Measurements from ENCODE around the gene ZNF76. TPM values are rescaled to one million over a fixed set of nuclear protein-coding genes. Genes with fewer than 3 reads are reported as not detected.
A peak's percentile ranks its signal among the peaks of the same experiment; 100 is the strongest.

ZNF76 gene
- total and polyA plus RNA-seq, 2 of the 13 experiments (the other 11 are each of a cell fraction or from before 2014, with no cell fraction given): 13.2 to 26.4 TPM

DNA sequence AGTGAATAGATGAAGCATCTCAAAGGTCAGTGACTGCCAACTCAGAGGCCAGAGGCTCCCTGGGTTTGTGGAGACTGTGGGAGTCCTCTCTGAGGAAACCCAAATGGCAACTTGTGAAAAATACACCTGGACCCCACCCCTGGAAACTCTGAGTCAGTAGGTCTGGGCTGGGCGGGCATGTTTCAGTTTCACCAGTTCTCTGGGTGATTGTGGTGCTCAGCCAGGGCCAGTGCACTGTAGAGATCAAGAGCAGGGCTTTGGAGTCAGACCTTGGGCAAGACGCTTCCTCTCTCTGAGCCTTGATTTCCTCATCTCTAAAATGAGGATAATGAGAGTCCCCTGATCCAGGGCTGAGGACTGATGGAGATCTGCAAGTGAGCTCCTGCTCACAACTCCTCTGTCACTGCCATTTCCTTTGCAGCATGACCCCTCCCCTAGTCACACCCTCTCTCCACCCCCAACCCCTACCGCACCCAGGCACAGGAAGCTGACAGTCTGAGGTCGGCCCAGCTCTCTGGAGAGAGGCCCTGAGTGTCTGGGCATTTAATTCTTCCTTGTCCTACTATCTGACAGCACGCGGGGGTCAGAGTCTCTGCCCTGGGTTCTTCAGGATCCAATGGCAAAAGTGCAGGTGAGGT is 43.2 kb downstream of the ZNF76 start:
- Histone ChIP-seq H3K36me3 (replicated peaks in 1 of 2; ENCODE audit: control insufficient read depth in 1 of 2, insufficient read depth in 2 of 2, low read length in 2 of 2) (no peaks in the 10 kb centered on the region), H3K4me3 (replicated peaks in 1 of 3; ENCODE audit: insufficient read depth in 1 of 3, low read depth in 2 of 3, low read length in 3 of 3) (no peak overlapping the region), H3K4me2 (ENCODE audit: low read depth, low read length) (peak overlapping the region; percentile 43), H3K9ac (ENCODE audit: insufficient read depth, low read depth, low read length) (no peak overlapping the region), H3K27ac (ENCODE audit: extremely low read length, insufficient read depth, low read length) (no peak overlapping the region), H4K20me1 (ENCODE audit: insufficient read depth, low read length) (no peaks in the 10 kb centered on the region), H3K9me3 (ENCODE audit: low read length) (no peaks in the 10 kb centered on the region), H3K27me3 (ENCODE audit: control insufficient read depth in 1 of 2, insufficient read depth in 2 of 2, low read length in 2 of 2) (no peaks in the 10 kb centered on the region), H2AFZ (ENCODE audit: low read length) (no peak overlapping the region), H3K4me1 (ENCODE audit: insufficient read depth, low read length) (peaks cover 26% of the 10 kb centered on the region), H3K79me2 (ENCODE audit: insufficient read depth, low read length) (no peaks in the 10 kb centered on the region)
- intact Hi-C loops (cut with micrococcal nuclease; ENCODE audit: unreplicated experiment) (no loop called here), in situ Hi-C loops (cut with HindIII; ENCODE audit: extremely low pct_ligation_motif_present, low pct_unique_long_range_greater_than_20kb) (no loop called here)
- POLR2A ChIA-PET: interaction anchor here (1.0 kb wide), 2 partner anchors 10 to 16 kb away, joined by 3 to 10 read pairs; no protein-coding TSS in a partner anchor
- TF ChIP-seq CBX5 (CRISPR knock-in tag; IDR thresholded peaks at IDR 0.05; ENCODE audit: borderline replicate concordance): no peak
- no peak for TF ChIP-seq MAFK (conservative IDR thresholded peaks at IDR 0.05 in 1 of 2, IDR thresholded peaks at IDR 0.05 in 1 of 2; ENCODE audit: low read length in 2 of 2)
- no peak for TF ChIP-seq ZNF772 (CRISPR knock-in tag; IDR thresholded peaks at IDR 0.05)
- TF ChIP-seq ZNF709 (CRISPR knock-in tag; IDR thresholded peaks at IDR 0.05): no peak
- TF ChIP-seq CBX1 (IDR thresholded peaks at IDR 0.05; ENCODE audit: low read depth): no peak
- TF ChIP-seq IRF2 (CRISPR knock-in tag; IDR thresholded peaks at IDR 0.05): no peak
- TF ChIP-seq, protein P1, sequence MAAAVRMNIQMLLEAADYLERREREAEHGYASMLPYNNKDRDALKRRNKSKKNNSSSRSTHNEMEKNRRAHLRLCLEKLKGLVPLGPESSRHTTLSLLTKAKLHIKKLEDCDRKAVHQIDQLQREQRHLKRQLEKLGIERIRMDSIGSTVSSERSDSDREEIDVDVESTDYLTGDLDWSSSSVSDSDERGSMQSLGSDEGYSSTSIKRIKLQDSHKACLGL (CRISPR knock-in tag; IDR thresholded peaks at IDR 0.05): no peak
- no peak for TF ChIP-seq ZNF333 (CRISPR knock-in tag; IDR thresholded peaks at IDR 0.05; ENCODE audit: borderline replicate concordance)
- TF ChIP-seq, protein P2, sequence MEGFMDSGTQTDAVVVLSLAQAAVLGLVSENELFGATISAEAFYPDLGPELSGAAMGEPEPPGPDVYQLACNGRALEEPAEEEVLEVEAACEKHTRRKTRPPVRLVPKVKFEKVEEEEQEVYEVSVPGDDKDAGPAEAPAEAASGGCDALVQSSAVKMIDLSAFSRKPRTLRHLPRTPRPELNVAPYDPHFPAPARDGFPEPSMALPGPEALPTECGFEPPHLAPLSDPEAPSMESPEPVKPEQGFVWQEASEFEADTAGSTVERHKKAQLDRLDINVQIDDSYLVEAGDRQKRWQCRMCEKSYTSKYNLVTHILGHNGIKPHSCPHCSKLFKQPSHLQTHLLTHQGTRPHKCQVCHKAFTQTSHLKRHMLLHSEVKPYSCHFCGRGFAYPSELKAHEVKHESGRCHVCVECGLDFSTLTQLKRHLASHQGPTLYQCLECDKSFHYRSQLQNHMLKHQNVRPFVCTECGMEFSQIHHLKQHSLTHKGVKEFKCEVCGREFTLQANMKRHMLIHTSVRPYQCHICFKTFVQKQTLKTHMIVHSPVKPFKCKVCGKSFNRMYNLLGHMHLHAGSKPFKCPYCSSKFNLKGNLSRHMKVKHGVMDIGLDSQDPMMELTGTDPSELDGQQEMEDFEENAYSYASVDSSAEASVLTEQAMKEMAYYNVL (CRISPR knock-in tag; IDR thresholded peaks at IDR 0.05; ENCODE audit: borderline replicate concordance): no peak
- TF ChIP-seq, protein P3, sequence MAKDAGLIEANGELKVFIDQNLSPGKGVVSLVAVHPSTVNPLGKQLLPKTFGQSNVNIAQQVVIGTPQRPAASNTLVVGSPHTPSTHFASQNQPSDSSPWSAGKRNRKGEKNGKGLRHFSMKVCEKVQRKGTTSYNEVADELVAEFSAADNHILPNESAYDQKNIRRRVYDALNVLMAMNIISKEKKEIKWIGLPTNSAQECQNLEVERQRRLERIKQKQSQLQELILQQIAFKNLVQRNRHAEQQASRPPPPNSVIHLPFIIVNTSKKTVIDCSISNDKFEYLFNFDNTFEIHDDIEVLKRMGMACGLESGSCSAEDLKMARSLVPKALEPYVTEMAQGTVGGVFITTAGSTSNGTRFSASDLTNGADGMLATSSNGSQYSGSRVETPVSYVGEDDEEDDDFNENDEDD (CRISPR knock-in tag; IDR thresholded peaks at IDR 0.05; ENCODE audit: borderline replicate concordance): no peak
- no peak for TF ChIP-seq NCOA1 (CRISPR knock-in tag; IDR thresholded peaks at IDR 0.05)
- TF ChIP-seq, protein P4, sequence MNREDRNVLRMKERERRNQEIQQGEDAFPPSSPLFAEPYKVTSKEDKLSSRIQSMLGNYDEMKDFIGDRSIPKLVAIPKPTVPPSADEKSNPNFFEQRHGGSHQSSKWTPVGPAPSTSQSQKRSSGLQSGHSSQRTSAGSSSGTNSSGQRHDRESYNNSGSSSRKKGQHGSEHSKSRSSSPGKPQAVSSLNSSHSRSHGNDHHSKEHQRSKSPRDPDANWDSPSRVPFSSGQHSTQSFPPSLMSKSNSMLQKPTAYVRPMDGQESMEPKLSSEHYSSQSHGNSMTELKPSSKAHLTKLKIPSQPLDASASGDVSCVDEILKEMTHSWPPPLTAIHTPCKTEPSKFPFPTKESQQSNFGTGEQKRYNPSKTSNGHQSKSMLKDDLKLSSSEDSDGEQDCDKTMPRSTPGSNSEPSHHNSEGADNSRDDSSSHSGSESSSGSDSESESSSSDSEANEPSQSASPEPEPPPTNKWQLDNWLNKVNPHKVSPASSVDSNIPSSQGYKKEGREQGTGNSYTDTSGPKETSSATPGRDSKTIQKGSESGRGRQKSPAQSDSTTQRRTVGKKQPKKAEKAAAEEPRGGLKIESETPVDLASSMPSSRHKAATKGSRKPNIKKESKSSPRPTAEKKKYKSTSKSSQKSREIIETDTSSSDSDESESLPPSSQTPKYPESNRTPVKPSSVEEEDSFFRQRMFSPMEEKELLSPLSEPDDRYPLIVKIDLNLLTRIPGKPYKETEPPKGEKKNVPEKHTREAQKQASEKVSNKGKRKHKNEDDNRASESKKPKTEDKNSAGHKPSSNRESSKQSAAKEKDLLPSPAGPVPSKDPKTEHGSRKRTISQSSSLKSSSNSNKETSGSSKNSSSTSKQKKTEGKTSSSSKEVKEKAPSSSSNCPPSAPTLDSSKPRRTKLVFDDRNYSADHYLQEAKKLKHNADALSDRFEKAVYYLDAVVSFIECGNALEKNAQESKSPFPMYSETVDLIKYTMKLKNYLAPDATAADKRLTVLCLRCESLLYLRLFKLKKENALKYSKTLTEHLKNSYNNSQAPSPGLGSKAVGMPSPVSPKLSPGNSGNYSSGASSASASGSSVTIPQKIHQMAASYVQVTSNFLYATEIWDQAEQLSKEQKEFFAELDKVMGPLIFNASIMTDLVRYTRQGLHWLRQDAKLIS (CRISPR knock-in tag; IDR thresholded peaks at IDR 0.05): no peak
- no peak for TF ChIP-seq ZNF564 (CRISPR knock-in tag; IDR thresholded peaks at IDR 0.05)
- no peak for TF ChIP-seq ZSCAN29 (CRISPR knock-in tag; conservative IDR thresholded peaks at IDR 0.05)
- no peak for TF ChIP-seq ZNF850 (CRISPR knock-in tag; conservative IDR thresholded peaks at IDR 0.05)
- no peak for TF ChIP-seq NFIC (IDR thresholded peaks at IDR 0.05; ENCODE audit: low read length)
- FAIRE-seq (peak; percentile 74), ATAC-seq (peak; percentile 60), DNase-seq (ENCODE audit: low spot score) (no peak)
- BruUV-seq (replicated peaks): no TSS peak
- WGBS (ENCODE audit: low lambda C conversion rate): 46% methylated on average over 6 of the region's 6 CpGs
- CTCF ChIA-PET (ENCODE audit: low intra/inter-chr PET ratio, low total read pairs): no interaction called here
